ENCODE measurements around the gene OGDH. TPM values are rescaled to one million over a fixed set of nuclear protein-coding genes. Genes with fewer than 3 reads are reported as not detected.
"Not testable (repeated sequence)": the region's sequence is repeated elsewhere in the genome, so short reads cannot be mapped to it uniquely, and the experiment has no call there.

Gene OGDH
- total RNA-seq, 2 donors from 2014 or later = 277 to 390 TPM

DNA sequence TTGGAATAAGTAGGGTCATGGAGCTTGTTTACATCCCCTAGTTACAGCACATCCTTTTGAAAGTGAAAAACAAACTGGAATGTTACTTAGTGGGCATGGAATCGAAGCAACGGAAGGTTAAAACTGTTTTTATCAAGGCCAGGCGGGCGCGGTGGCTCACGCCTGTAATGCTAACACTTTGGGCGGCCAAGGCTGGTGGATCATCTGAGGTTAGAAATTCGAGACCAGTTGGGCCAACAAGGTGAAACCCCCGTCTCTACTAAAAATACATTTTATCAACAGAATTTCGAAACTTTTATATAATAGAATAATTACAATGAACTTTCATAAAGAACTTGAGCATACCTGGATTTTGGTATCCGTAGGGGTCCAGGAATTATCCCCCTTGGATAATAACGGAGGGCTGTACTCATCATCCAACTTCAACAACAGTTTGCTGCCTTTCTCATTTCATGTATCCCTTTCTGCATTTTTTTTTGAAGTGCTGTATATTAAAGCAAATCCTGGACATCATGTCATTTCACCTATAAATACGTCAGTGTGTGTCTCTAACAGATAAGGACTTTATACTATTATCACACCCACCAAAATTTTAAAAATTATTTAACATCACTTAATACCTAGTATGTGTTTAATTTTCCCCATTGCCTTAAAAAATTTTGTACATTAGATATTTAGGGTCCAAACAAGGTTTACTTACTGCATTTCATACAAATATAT, 23.1 kb upstream of the OGDH start:
- no peaks in the 10 kb centered on the region for H3K9me3 ChIP-seq
- TF ChIP-seq CTCF (IDR thresholded peaks at IDR 0.05) = no peak
- H3K4me3 ChIP-seq = peak overlapping the region; percentile 54 to 96

GRCh38 chr7:44587843-44588711, 18.4 kb upstream of the OGDH start:
- peak in 1 of 2 donors; percentile 75 for TF ChIP-seq CTCF (IDR thresholded peaks at IDR 0.05)
- Histone ChIP-seq H3K9me3 (no peaks in the 10 kb centered on the region), H3K4me3 (no peak overlapping the region), H3K4me1 (peaks cover 0 to 4% of the 10 kb centered on the region in 2 donors), H3K27me3 (no peaks in the 10 kb centered on the region), H3K36me3 (no peaks in the 10 kb centered on the region), H3K27ac (no peak overlapping the region)
- no peak for DNase-seq (ENCODE audit: low spot score)

More for the DNA sequence above, 23.1 kb upstream of the OGDH start:
- Histone ChIP-seq H3K27me3 (no peaks in the 10 kb centered on the region), H3K36me3 (peaks cover 26% of the 10 kb centered on the region), H3K4me1 (peaks cover 0 to 26% of the 10 kb centered on the region in 2 donors), H3K27ac (peak overlapping the region; percentile 98)
- DNase-seq (ENCODE audit: low spot score) = no peak

DNA sequence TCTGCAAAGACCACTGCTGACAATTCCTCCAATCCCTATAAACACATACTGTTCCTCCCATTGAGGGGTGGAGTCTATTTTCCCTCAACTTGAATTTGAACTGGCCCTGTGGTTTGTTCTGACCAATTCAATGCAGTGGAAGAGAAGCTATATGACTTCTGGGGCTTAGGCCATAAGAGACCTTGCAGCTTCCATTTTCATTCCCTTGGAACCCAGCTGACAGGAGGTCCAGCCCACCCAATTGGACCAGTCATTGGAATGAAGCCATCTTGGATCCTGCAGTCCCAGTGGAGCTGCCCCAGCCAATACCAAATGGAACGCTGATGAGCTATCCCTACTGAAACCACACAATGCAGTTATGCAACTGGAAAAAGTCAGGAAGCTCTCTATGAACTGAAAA, 15.5 kb upstream of the OGDH start:
- Histone ChIP-seq H3K27ac (no peak overlapping the region), H3K4me3 (no peak overlapping the region), H3K36me3 (no peaks in the 10 kb centered on the region), H3K9me3 (no peaks in the 10 kb centered on the region), H3K4me1 (no peaks in the 10 kb centered on the region), H3K27me3 (no peaks in the 10 kb centered on the region)
- DNase-seq (ENCODE audit: low spot score) = no peak
- no peak for TF ChIP-seq CTCF (IDR thresholded peaks at IDR 0.05)

- Histone ChIP-seq H3K27ac (peak overlapping the region; percentile 56 to 66), H3K27me3 (no peaks in the 10 kb centered on the region), H3K36me3 (no peaks in the 10 kb centered on the region), H3K4me1 (no peaks in the 10 kb centered on the region), H3K9me3 (no peaks in the 10 kb centered on the region), H3K4me3 (no peak overlapping the region)
- no peak for DNase-seq (ENCODE audit: low spot score)
- no peak for TF ChIP-seq CTCF (IDR thresholded peaks at IDR 0.05)
Measured at GRCh38 chr7:44595934-44596635, 10.3 kb upstream of the OGDH start.

DNA sequence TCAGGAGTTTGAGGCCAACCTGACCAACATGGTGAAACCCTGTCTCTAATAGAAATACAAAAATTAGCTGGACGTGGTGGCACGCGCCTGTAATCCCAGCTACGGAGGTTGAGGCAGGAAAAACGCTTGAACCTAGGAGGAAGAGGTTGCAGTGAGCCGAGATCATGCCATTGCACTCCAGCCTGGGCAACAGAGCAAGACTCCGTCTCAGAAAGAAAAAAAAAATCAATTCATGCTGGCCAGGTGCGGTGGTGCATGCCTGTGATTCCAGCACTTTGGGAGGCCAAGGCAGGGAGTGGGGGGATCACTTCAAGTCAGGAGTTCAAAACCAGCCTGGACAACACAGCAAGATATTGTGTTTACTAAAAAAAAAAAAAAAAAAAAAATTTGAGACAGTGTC, 9.2 kb upstream of the OGDH start:
- H3K4me3 ChIP-seq; DNase-seq (ENCODE audit: low spot score); H3K4me1 ChIP-seq; H3K27me3 ChIP-seq; H3K36me3 ChIP-seq; H3K9me3 ChIP-seq; H3K27ac ChIP-seq: not testable (repeated sequence)

DNA sequence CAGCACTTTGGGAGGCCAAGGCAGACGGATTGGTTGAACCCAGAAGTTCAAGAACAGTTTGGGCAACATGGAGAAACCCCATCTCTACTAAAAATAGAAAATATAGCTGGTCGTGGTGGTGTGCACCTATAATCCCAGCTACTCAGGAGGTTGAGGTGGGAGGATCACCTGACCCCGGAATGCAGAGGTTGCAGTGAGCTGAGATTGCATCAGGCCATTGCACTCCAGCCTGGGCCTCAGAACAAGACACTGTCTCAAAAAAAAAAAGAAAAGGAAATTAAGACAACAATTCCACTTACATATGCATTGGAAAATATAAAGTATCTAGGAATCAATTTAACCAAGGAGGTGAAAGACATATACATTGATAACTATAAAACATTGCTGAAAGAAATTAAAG, 7.2 kb upstream of the OGDH start:
- no peaks in the 10 kb centered on the region for H3K36me3 ChIP-seq
- TF ChIP-seq CTCF (IDR thresholded peaks at IDR 0.05) = no peak
- DNase-seq (ENCODE audit: low spot score) = no peak
- no peak overlapping the region for H3K27ac ChIP-seq
- H3K4me3 ChIP-seq = no peak overlapping the region
- no peaks in the 10 kb centered on the region for H3K27me3 ChIP-seq
- H3K9me3 ChIP-seq = no peaks in the 10 kb centered on the region
- H3K4me1 ChIP-seq = no peaks in the 10 kb centered on the region

Measured in right atrium auricular region (tissue), 2 donors.